ENCODE data around the gene CEND1.

DNA sequence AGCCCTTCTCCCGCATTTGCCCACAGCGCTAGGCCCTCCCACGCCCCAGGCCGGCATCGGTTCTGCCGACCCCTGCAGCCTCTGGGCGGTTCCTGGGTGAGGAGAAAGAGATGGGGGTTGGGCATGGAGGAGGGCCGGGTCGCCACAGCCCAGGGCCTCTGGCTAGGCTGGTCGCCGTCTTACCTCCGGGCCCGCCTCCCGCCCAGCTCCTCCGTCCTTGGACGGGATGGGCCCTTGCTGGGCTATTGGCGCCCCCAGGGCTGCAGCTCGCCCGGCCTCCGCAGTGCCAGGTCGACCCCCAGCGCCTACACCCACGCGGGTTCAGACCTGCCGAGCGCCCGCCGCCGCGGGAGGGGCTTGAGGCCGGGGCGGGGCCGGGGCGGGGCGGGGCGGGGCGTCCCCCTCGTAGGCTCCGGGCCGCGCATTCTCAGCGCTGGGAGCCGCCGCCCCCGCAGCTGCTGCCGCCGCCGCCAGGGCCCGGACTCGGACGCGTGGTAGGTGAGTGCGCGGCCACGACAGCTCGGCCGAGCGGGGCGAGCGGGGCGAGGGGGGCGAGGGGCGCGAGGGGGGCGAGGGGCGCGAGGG is 42.7 kb upstream of the CEND1 start, which contains the start of gene CD151:
- TF ChIP-seq, protein P1, sequence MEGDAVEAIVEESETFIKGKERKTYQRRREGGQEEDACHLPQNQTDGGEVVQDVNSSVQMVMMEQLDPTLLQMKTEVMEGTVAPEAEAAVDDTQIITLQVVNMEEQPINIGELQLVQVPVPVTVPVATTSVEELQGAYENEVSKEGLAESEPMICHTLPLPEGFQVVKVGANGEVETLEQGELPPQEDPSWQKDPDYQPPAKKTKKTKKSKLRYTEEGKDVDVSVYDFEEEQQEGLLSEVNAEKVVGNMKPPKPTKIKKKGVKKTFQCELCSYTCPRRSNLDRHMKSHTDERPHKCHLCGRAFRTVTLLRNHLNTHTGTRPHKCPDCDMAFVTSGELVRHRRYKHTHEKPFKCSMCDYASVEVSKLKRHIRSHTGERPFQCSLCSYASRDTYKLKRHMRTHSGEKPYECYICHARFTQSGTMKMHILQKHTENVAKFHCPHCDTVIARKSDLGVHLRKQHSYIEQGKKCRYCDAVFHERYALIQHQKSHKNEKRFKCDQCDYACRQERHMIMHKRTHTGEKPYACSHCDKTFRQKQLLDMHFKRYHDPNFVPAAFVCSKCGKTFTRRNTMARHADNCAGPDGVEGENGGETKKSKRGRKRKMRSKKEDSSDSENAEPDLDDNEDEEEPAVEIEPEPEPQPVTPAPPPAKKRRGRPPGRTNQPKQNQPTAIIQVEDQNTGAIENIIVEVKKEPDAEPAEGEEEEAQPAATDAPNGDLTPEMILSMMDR (optimal IDR thresholded peaks at IDR 0.05 in 1 of 3, IDR thresholded peaks at IDR 0.05 in 1 of 3, conservative IDR thresholded peaks at IDR 0.05 in 1 of 3; ENCODE audit: extremely low read depth in 1 of 3, insufficient read depth in 2 of 3, low read length in 3 of 3) = no peak
- TF ChIP-seq EZH2 (IDR thresholded peaks at IDR 0.05; ENCODE audit: low read length) = no peak

All from keratinocyte (primary cell).